Middle frontal gyrus (tissue), 1 donor: ENCODE measurements around the gene KIRREL2.
"Not testable (repeated sequence)": the region's sequence is repeated elsewhere in the genome, so short reads cannot be mapped to it uniquely, and the experiment has no call there.

Source experiments
- DNase-seq: peaks from one replicate; pipeline ENCODE4 v3.0.0-alpha.2; 2015; ENCODE audit warnings: low spot score; ENCODE audit errors: extremely low spot score

Gene KIRREL2

DNA sequence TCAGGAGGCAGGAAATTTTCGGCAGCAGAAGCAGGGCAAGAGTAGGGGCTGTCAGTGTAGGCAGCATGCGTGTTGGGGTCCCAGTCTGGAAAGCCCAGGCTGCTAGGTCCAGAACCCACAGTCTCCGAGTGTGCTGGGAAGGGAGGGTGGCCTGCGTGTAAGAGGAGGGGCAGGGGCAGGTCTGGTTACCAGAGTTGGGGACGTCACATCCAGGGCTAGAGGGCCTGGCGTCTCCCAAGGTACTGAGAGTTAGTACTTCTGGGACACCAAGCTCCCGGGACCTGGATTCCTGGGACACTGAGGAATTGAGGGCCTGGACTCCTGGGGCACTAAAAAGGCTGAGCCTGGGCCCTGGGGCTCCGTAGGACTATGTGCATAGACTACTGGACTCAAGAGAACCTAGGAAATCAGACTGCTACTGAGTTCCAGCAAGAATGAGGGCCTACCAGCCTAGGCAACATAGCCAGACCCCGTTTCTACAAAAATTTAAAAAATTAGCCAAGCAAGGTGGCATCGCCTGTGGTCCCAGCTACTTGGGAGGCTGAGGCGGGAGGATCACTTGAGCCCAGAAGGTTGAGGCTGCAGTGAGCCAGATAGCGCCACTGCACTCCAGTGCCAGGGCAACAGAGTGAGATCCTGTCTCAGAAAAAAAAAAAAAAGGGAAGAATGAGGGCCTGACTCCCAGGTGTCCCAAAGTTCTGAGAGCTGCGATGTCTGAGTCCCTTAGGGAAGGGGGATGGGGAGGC, 41.2 kb downstream of the KIRREL2 start:
- no peak for DNase-seq

DNA sequence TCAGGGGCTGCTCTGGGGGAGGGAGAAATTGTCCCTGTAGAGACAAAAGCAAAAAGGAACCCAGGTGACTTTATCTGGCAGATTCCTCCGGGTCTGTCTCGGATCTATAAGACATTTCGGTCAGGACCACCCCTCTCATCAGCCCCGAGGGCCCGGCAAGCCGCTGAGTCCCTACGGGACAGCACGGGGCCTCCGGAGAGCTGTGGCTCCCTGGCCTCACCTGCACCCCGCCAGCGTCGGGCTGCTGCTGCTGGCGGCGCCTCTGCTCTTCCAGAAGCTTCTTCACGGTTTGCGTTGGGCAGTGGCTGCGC, 41.7 kb downstream of the KIRREL2 start:
- no peak for DNase-seq

DNA sequence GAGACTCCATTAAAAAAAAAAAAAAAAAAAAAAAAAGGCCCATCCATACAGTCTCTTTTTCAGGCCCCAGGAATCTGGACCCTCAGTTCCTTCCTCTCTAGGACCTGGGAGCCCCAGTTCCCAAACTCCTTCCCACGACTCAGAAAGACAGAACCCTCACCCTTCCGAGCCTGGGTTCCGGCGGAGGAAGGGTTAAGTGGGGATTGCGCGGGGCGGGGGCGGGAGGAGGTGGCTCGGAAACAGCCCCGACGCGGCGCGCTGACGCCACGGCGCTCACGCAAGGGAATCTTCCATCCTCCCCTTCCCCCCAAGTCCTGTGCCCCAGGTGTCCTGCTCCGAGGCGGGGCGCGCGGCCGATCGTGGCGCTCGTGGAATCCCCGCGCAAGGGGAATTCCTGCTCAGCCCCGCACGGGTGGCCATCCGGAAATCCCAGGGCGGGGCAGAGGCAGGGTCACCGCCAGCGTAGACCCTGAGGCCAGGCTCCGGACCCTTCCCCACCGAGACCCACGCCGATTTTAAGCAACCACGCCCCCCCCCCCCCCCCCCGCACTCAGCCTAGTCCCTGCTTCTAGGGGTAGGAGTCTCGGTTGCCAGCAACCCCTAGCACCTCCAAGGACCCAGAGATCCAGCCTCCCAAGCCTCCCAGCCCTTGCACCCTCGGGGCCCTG, 43.0 kb downstream of the KIRREL2 start:
- DNase-seq, result peak; percentile 69

DNA sequence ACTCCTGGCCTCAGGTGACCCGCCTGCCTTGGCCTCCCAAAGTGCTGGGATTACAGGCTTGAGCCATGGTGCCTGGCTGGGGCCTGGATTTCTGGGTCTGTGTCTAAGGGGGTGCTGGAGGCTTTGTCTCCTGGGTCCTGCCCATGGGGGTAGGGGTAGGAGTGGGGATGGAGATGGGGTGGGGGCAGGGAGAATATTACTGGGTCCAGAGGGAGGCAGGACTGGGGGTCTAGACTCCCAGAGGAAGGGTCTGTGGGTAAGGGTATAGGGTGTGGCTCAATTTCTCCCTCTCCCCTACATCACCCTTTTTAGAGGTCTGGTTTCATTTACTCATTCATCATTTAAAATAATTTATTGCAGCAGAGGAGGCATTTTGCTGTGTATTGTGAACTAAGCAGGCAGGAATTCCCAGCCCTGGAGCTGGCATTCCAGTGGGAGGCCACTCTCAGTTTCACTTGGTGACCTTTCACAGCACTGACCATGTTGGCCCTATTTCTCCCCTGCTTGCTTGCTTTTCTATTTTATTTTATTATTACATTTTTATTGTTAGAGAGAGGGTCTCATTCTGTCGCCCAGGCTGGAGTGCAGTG, 44.4 kb downstream of the KIRREL2 start:
- DNase-seq, result no peak

DNA sequence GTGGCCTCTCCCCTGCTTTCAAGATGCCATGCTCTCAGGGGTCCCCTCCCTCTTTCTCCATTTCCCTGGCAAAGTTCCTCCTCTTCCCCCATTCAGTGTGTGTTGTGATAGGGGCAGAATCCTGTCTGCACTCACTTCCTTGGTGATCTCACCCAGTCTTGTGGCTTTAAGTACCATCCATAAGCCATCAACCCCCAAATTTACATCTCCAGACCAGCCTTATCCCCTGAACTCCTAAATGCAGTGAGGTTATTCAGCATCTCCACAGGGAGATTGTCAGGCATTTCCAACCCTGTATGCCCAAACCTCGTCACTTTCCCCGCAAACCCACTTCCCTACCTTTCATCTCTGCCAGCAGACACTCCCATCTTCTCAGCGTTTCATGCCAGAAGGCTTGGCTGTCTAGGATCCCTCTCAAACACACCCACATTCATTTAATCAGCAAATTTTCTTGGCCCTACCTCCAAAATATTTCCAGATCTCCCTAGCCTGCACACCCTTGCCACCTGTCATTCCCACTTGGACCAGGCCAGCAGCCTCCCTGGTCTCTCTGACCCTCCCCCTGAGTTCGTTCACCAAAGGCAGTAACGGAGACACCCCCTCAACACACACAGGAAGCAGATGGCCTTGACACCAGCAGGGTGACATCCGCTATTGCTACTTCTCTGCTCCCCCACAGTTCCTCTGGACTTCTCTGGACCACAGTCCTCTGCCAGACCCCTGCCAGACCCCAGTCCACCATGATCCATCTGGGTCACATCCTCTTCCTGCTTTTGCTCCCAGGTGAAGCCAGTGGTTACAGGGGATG, 45.3 kb downstream of the KIRREL2 start, which contains the start of gene HCST:
Gene HCST (plus strand): TSS at position 676 of the 808 bp plus-strand sequence. CDS start 65 bp downstream, at position 741.
- no peak for DNase-seq

DNA sequence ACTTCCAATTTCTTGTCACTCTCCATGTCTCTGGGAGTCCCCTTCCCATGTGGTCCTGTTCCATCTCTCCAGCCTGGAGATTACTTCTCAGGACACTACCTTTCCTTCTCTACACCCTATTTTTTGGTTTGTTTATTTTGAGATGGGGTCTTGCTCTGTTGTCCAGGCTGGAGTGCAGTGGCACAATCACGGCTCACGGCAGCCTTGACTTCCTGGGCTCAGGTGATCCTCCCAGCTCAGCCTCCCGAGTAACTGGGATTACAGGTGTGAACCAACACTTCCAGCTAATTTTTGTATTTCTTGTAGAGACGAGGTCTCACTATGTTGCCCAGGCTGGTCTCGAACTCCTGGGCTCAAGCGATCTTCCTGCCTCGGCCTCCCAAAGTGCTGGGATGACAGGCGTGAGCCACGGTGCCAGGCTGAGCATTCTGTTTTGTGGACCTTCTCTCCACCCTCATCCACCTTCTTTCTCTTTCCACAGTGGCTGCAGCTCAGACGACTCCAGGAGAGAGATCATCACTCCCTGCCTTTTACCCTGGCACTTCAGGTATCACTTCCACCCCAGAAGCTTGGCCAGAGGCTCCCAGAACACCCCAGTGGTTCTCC, 46.3 kb downstream of the KIRREL2 start:
- no peak for DNase-seq

DNA sequence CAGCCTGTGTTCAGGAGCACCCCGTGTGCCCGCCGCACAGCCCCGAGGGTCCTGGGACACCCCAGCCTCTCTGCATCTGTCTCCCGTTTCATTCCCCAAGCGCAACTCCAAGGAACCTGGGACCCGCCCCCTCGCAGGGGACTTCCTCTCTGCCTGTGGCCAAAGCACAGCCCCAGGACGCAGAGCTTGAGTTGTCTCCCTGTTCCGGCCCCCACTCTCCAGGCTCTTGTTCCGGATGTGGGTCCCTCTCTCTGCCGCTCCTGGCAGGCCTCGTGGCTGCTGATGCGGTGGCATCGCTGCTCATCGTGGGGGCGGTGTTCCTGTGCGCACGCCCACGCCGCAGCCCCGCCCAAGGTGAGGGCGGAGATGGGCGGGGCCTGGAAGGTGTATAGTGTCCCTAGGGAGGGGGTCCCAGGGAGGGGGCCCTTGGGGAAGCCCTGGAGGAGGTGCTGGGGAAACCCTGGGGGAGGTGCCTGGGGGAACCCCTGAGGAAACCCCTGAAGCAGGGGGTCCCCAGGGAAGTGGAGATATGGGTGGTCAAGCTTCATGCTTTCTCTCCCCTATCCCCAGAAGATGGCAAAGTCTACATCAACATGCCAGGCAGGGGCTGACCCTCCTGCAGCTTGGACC, 47.0 kb downstream of the KIRREL2 start:
- no peak for DNase-seq

DNA sequence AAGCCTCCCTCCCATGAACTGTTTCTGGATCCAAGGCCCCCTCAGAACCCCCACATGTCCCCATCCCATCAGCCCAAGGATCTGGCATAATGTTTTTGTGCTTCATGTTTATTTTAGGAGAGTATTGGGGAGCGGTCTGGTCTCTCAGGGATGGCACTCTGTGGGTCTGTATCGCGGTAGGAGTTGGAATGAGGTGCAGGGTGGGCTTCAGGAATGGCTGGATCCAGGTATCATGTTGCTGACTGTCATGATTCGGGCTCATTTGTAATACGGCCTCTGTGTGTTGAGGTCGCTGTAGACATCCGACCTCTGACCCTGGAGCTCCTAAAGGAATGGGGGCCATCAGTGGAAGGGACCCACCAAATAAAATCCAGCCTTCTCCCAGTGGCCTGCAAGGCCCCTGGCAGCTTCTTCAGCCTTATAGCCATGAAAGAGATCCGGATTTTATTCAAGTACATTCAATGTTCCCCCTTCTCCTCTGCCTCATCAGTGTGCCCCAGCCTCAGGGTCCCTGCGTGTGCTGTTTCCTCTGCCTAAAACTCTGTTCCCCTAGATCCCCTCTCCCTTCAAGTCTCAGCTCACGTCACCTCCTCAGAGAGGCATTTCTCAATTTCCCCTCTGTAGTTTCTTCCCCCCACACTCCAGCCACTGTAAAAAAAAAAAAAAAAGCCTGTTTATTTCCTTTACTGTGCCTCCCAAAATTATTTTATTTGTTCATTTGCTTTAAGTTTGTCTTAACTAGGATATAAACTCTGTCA, 47.8 kb downstream of the KIRREL2 start:
- no peak for DNase-seq

DNA sequence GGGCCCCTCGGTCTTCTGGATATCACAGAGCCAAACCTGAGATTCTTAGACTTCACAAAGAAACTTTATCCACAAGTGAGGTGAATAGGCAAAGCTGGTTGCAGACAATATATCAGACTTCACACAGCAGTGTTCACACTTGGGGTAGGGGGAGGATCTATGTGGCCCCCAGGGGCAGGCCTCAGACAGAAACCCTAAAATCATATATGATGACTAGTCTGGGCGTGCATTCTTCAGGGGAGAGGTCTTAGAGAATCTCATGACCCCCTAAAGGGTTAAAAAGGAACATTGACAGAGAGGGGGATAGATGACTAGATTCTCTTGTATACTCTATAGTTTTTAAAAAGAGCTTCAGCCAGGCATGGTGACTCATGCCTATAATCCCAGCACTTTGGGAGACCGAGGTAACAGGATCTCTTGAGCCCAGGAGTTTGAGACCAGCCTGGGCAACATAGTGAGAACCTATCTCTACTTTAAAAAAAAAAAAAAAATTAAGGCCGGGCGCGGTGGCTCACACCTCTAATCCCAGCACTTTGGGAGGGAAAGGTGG, 48.5 kb downstream of the KIRREL2 start:
- no peak for DNase-seq

DNA sequence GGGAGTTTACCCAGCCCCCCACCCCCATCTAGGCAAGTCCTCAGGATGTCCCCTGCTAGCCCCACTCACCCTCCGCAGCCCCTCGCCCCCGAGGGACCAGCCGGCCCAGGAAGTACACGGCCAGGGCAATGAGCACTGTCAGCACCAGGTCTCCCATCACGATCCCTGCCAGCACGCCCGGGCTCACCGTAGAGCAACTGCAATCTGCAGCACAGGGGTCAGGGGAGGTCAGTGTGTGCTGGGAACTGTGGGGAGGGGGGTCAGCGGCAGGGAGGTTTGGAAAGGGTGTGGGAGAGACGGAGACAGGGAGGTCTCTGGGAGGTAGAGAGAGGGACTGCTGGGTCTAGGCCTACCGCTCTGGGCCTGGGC, 50.6 kb downstream of the KIRREL2 start:
- DNase-seq, result no peak

DNA sequence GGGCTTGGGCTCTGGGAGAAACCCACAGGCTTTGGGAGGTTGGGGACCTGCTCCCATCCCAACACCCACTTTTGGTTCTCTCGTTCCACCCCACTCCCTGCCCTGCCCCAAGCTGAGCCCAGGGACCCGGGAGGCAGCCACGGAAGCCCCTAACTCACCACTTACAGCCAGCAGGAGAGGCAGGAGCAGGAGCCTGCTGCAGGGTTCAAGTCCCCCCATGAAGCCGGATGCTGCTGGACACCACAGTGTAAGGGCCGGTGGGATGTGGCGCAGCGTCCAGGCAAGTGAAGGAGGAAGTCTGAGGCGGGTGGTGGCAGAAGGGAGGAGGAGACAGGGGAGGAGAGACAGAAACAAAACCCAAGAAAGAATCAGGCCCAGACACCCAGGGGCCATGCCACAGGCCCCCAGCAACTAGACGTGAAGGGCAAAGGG, 51.3 kb downstream of the KIRREL2 start, which contains the start of gene TYROBP:
Gene TYROBP (minus strand): TSS at position 286 of the 432 bp plus-strand sequence. CDS start 67 bp downstream, at position 219.
- no peak for DNase-seq

DNA sequence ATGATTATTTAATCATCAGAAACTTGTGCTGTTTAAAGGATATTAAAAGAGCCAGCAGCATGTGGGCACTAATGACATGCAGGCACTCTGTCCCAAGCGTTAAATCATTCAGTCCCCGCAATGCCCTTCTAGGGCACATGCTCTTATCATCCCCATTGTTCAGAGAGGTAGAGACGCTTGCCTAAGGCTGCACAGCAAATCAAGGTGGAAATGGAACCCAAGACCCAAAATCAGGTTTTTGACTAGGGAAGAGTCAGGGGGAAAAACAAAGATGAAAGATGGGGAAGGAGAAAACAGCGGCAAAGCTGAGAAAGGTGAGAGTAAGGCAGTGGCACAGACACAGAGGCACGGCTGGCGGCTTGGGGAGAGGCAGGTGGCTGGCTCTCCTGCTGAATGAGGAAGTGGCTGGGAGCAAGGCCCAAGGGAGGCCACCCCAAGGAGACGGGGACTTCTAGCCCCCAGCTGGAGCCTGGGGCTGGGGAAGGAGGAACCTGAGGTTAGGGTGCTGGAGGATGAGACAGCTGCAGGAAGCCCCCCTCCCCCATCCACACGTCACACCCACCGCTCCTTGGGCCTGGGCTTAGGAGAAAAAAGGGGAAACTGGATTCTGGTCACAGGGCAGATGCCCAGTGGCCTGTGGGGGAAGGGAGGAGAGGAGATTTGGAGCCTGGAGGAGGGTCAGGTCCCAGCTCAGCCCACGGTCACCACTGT, 52.4 kb downstream of the KIRREL2 start:
- no peak for DNase-seq

DNA sequence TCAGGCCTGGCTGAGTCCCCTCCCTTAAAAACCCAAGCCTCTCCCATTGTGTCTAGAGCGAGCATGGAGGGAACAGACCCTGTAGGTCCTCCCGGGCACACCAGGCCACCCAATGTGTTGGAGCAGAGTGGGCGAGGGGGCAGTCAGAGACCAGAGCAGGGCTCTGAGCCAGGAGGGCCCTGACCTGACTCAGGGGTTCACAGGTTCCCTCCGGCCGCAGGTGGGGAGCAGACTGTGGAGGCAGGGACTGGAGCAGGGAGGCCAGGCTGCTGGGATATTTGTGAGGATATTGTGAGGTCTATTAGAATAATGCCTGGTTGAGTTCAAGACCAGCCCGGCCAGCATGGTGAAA, 52.9 kb downstream of the KIRREL2 start:
- no peak for DNase-seq

DNA sequence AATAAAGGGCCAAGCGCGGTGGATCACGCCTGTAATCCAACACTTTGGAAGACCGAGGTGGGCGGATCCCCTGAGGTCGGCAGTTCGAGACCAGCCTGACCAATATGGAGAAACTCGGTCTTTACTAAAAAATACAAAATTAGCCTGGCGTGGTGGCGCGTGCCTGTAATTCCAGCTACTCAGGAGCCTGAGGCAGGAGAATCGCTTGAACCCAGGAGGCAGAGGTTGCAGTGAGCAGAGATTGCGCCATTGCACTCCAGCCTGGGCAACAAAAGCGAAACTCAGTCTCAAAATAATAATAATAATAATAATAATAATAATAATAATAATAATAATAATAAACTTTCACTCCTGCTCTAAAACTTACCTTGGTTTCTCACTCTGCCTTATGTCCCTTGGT, 53.6 kb downstream of the KIRREL2 start:
- DNase-seq, result not testable (repeated sequence)

DNA sequence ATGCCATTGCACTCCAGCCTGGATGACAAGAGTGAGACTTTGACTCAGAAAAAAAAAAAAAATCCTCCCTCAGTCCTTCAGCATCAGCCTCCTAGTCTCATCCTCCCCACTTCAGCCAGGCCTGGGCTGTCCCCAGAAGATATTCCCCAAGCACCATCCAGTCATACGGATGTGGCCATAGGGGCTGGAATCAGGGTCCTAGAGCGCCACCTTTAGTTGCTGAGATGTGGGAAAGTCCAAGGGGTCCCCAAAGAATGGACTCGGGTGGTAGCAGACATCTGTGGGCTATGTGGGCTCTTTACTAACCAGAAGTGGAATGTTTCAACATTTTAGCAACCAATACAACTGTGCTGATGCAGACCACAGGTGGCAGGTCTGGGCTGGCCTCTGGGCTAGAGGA, 54.5 kb downstream of the KIRREL2 start:
- no peak for DNase-seq

DNA sequence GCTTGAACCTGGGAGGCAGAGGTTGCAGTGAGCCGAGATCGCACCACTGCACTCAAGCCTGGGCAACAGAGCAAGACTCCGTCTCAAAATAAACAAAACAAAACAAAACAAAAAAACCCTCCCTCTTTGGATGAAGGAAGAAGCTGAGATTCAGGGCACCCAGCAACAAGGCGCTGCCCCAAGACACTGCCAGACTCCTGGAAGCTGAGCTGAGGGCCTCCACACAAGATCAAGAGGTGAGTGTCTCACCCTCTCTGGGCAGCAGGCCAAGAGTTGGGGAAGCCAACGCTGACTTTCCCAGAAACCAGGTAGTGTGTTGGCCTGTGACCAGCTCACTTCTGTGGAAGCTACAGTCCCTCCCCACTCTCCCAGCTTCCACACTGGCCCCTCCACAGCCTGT, 55.1 kb downstream of the KIRREL2 start:
- no peak for DNase-seq

DNA sequence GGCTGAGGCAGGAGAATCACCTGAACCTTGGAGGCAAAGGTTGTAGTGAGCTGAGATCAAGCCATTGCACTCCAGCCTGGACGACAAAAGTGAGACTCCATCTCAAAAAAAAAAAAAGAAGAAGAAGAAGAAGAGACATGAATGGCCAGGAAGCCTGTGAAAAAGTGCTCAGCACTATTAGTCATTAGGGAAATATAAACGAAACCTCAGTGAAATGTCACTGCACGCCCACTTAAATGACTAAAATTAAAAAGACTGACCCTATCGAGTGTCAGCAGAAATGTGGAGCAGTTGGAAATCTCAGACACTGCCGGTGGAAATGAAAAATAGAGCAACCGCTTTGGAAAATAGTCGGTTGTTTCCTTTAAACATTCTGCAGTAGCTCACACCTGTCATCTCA, 56.9 kb downstream of the KIRREL2 start:
- DNase-seq, result no peak

DNA sequence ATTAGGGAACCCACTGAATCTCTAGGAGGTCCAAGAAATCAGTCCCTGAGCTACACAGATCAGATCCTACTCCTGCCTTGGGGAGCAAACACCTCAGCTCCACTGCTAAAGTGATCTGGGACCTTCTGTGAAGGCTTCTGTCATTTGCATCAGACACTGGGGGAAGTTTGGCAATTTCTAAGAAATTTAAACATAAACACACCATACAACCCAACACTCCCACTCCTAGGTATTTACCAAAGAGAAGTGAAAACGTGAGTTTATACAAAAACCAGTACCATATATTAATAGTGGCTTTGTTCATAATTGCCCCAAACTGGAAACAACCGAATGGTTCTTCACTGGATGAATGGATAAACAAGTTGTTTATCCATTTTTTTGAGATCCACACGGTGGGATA, 58.7 kb downstream of the KIRREL2 start:
- no peak for DNase-seq
